LNCAP (cell line): ENCODE measurements around the gene AGO1.

Source experiments
- TF ChIP-seq, protein P1 (sequence below): fragments of 450-650 bp; IDR thresholded peaks from 2 replicates; pipeline ENCODE4 v1.5.1; 2017; ENCODE audit warnings: mild to moderate bottlenecking

AGO1 gene

DNA sequence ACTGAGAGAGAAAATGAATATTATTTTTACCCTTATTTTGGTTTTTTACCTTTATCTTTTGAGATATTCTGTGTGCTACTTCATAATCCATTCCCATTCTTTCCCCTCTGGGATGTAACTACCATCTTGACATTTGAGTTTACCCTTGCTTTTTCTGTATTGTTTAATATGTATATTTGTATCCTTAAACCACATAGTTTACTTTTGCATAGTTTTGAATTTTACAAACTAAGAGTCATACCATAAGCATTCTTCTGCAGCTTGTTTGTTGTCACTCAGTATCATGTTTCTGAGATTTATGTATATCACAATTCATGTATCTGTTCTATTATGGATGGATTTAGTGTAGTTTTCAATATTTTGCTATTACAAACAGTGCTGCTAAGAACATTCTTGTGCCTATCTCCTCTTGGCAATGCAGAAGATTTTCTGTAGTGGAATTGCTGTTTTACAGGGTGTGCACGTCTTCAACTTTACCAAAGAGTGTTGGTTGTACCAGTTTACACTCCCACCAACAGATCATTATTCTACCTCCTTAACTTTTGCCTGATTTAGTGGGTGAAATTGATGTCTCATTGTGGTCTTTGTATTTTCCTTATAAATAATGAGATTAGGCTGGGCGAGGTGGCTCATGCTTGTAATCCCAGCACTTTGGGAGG, 12.2 kb upstream of the AGO1 start:
- TF ChIP-seq, protein P1, sequence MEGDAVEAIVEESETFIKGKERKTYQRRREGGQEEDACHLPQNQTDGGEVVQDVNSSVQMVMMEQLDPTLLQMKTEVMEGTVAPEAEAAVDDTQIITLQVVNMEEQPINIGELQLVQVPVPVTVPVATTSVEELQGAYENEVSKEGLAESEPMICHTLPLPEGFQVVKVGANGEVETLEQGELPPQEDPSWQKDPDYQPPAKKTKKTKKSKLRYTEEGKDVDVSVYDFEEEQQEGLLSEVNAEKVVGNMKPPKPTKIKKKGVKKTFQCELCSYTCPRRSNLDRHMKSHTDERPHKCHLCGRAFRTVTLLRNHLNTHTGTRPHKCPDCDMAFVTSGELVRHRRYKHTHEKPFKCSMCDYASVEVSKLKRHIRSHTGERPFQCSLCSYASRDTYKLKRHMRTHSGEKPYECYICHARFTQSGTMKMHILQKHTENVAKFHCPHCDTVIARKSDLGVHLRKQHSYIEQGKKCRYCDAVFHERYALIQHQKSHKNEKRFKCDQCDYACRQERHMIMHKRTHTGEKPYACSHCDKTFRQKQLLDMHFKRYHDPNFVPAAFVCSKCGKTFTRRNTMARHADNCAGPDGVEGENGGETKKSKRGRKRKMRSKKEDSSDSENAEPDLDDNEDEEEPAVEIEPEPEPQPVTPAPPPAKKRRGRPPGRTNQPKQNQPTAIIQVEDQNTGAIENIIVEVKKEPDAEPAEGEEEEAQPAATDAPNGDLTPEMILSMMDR, result no peak

DNA sequence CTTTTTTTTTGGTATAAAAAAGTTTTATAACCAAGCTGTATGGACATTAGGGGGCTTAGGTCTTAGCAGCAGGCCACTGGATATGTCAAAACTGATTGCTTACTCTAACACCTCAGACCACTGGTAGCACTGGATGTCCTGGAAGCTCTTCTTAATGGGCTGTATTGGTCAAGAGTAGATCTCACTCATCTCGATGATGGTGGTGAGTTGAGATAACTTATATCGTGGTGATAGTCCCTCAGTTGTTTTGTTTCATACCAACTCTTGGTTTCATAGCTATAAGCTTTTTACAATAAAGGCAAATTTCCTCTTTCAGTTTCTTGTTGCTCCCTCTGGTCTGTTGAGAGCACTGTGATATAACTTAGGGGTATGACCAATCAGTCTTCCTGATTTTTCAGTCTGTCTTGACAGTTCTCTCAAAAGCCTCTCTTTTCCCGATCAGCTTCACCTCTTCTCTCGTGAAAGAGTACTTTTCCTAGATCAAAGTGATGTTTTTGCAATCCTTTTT, 9.7 kb upstream of the AGO1 start:
- TF ChIP-seq, protein P1, result no peak

DNA sequence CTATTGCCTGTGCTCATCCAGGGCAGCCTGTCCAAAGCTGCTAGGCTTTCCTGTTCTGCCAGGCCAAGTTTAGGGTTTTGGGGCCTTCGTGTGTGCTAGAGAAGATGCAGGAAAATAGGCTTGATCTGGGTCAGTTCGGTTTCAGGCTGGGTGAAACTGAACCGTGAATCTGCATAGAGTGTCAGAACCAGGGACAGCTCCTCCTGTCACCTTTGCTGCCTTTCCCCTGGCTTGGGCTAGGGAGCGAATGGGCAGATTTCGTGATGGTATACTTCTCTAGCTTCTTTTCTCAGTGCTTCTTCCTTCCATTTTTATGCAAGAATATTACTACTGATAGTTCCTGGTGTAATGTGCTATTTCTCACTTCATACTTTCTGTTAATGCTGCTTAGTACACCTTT, 6.0 kb upstream of the AGO1 start:
- TF ChIP-seq, protein P1, result no peak

DNA sequence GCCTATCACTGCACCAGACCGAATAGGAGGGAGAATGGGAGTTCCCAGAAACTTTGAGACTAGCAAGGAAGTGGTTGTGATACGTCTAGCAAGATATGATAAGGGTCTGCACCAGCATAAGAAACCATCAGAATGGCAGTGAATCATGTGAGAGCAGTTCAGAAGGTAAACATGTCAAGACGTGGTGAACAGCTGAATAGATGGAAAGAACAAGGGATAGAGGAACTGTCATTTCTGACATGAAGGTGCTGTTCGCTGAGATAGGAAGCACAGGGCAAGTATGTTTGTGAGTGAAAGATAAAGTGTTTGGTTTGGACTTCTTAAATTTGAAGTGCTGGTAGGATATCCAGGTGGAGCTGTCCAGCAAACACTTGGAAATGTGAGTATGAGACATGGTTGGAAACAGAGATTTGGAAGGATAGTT, 1.1 kb upstream of the AGO1 start:
- TF ChIP-seq, protein P1, result no peak

DNA sequence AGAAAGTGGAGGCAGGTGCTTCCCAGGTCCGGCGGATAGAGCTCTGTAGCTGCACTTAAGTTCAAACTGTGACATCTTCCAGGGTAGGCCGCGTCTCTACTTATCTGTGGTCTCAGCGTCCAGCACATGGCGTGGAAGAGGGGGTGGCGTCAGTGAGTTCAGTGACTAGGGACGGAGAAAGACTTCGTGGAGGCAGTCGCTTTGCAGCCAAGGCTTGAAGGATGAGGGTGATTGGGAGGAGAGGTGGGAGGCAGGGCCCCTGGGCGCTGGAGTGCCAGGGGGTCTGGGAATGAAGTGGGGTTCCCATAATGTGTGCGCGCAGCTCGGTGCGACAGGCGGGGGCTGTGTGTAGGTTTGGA, 444 bp upstream of the AGO1 start:
- TF ChIP-seq, protein P1, result no peak

DNA sequence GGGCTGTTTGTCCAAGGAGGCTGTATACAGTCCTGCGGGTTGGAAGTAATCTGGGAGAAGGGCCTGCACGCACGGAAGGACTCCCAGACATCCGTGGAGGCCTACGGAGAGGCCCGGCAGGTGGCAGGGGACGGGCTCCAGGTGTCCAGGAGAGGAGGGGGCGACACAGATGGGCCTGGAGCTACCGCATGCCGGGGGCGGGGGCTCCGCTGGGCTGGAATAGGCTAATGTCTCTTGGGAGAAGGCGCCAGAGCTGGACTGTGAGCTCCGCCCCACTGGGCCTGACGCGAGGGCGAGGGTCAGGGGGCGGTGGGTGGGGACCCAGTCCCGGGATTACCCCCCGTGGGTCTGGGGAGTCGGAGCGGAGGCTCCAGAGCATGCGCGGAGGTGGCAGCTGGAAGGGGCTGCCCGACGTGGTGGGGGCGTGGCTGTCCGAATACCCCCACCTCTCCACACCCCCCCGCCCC, 659 bp downstream of the AGO1 start:
- TF ChIP-seq, protein P1, result no peak

DNA sequence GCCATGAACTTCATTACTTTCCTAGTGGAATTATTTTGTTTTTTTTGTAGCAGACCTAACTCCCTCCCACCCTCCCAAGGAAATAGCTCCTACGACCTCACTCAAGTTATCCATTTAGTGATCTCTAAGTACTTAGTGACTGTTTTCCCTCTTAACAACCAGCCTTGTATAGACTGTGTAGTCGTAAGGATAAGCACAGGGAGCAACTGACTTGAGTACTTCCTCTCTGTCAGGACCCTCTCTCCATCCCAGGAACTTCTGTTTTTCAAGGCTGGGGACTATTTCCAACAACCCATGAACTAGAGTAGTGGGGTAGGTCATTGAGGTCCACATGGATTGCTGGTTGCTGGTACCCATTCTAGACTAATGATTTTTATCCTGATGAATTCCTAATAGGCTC, 1.9 kb downstream of the AGO1 start:
- TF ChIP-seq, protein P1, result no peak
